HG03571 (cell line): ENCODE results near the gene BAIAP3.
"Not testable (repeated sequence)": the region's sequence is repeated elsewhere in the genome, so short reads cannot be mapped to it uniquely, and the experiment has no call there.

Experiments
- ATAC-seq: cut with Tn5 transposase; IDR thresholded peaks from one replicate; pipeline ENCODE4 v1.9.1; 2021; ENCODE audit not compliant: unreplicated experiment

The BAIAP3 gene, protein sequence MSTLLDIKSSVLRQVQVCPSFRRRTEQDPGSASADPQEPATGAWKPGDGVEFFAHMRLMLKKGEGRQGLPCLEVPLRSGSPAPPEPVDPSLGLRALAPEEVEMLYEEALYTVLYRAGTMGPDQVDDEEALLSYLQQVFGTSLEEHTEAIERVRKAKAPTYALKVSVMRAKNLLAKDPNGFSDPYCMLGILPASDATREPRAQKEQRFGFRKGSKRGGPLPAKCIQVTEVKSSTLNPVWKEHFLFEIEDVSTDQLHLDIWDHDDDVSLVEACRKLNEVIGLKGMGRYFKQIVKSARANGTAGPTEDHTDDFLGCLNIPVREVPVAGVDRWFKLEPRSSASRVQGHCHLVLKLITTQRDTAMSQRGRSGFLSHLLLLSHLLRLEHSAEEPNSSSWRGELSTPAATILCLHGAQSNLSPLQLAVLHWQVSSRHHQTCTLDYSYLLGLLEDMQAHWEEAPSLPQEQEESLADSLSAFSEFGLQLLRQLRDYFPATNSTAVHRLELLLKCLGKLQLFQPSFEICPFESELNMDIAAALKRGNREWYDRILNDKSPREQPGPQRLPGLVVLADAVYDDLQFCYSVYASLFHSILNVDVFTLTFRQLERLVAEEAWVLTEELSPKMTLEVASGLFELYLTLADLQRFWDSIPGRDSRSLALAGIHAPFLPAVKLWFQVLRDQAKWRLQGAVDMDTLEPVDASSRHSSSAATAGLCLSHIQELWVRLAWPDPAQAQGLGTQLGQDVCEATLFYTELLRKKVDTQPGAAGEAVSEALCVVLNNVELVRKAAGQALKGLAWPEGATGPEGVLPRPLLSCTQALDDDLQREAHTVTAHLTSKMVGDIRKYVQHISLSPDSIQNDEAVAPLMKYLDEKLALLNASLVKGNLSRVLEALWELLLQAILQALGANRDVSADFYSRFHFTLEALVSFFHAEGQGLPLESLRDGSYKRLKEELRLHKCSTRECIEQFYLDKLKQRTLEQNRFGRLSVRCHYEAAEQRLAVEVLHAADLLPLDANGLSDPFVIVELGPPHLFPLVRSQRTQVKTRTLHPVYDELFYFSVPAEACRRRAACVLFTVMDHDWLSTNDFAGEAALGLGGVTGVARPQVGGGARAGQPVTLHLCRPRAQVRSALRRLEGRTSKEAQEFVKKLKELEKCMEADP

DNA sequence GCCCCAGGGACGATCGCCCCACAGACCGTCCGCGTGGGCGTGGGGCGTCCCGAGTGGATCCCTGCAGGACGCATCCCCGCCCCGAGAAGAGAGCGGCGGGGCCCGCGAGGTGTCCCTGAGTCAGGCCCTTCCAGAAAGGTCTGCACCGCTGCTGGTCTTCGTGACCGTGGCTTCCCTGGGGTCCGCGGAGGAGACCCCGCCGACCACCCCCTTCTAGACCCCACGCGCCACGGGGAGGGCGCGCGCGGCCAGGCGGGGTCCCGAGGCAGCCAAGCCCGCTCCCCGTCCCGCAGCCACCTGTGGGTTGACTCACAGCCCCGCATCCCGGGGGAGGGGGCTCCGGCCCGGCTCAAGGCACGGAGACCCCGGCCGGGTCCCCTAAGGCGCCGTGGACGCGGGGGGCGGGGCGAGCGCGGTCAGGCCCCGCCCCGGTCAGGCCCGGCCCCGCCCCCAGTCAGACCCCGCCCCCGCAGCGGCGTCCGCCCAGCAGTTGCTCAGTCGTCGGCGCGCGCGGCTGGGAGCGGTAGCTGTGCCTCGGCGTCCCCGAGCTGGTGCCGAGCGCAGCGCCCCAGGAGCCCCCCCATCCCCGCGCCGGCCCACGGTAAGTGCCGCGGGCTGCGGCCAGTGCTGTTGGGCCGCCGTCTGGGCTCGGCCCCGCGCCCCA, at the start of gene BAIAP3:
TSS of gene BAIAP3 (plus strand) at position 497 of the 664 bp plus-strand sequence. CDS start 4,905 bp downstream, outside the sequence.
- no peak for ATAC-seq

DNA sequence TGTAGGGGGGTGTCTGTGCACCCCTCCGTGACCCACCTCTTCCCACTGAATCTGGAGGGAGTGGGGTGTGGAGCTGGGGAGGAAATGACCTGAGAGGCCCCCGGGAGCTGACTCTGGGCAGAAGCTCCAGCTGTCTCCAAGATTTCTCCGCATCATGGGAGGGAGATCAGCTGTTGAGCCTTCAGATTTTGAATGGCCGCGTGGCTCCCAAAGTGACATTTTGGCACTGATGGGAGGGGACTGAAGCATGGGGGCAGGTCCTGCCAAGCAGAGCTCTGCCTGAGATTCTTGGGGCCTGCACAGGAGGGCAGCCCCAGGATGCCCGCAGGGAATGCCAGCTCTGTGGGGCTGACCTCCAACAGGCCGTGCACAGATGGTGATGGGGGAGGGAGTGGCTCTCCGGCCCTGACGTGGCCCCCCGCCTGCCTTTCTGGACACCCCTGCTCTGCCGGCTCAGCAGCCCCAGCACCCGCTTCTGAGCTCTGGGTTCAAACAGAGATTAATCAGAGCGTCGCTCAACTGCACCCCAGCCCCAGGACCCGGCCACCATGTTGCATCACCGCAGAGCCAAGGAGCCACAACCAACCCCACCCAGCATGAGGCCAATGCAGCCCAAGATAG, 49.3 kb upstream of the BAIAP3 start:
- ATAC-seq, result no peak

DNA sequence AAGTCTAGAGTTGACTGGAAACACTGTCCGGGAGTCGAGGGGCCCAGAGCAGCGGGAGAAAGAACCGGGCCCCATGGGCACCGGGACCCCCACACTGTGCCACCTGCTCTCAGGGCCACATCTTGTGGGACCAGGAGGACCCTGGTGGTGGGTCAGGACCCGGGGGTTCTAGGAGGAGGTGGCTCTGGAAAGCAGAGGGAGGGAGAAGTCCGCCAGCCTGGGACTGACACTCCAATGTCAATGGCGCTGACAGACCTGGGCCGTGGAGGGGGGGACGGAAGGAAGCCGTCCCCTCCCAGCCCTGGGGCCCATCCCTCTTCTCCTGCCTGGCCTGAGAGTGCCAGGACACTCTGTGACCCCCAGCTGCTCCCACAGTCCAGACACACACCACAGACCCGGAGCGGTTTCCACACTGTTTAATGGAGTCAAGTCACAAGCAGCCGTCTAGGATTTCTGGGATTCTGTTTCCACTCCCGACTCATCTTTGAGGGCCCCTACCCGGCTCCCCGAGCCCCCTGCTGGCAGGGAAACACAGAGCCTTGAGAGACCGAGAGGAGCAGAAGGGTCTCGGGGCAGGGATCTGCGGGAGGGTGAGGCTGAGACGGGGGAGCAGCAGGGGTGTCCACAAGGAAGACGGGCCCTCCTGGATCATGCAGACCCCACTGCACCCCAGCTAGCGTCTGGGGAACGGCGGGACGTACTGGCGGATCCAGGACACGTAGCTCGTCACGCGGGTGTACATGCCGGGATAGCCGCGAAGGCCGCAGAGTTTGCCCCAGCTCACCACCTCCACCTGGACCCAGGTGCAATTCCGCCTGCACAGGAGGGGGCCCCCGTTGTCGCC, 47.6 kb upstream of the BAIAP3 start:
- ATAC-seq, result no peak

DNA sequence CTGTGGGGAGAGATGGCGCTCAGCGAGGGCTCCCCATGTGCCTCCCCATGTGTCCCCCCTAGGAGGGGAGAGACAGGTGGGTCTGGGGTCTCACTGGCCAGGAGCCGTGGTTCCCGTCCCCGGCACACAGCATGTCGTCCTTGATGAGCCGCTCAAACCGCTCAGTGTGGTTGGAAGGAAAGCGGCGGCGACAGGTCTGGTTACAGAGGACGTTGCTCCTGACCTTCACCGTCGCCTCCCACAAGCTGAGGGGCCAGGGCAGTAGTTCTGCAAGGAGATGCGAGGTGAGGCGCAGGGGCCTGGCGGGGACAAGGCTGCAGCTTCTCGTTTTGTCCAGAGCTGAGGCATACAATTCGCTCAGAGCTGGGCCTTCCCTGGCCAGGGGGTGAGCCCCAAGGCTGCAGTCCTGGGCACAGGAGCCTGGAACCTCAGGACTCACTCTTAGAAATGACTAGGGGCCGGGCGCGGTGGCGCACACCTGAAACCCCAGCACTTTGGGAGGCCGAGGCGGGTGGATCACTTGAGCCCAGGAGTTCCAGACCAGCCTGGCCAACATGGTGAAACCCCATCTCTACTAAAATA, 46.8 kb upstream of the BAIAP3 start:
- ATAC-seq, result no peak

DNA sequence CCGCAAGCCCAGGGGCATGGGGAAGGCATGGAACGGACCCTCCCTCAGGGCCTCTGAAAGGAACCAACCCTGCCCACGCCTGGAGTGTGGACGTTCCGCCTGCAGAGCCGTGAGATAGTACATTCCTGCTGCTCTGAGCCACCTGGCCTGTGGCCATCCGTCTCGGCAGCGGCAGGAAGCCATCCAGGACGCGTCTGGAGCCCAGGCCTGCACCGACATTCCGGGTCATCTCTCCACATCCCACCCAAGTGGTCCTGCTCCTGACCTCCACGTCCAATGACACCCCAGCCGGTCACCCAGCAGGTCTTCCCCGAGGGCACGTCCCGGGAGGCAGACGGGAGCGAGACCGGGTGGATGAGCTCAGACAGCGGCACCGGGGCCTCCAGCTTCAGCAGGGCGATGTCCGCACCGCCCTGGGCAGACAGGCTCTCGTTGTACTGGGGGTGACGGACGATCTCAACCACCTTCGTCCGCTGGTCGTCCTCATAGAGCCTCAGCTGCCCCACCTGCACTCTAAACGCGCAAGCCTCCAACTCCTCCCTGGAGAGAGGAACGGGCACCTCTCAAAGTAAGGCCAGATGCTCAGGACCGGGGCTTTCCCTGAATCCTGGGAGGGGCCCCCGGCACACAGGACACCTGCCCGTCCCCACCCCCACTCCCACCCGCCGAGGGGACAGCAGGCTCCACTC, 45.3 kb upstream of the BAIAP3 start:
- ATAC-seq, result no peak

DNA sequence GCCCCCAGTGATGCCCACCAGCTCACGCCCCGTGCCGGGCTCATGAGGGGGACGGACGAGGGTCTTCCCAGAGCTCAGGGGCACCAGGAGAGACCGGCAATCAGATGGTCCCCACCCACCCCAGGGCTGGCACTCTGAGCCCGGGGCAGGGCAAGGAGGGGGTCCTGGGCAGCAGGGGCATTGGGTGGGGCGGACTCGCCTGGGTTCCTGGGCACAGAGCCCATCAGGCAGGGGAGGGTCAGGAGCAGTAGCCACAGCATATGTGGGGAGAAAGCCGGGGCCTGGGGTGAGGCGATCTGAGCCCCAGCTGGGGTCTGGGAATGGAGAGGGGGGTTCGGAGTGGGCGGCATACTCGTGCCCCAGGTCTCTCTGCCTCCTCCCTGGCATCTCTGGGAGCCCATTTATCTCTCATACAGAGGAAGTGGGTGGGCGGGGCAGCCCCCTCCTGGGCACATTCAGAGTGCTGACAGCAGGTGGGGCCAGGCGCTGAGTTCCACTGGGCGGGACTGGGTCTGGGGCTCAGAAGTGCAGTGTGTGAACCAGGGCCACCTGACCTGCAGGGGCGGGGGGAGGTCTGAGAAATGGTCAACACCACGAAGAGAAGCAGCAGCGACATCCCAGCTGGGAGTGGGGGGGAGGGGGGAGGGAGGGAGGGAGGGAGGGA, 44.5 kb upstream of the BAIAP3 start:
- ATAC-seq, result no peak

DNA sequence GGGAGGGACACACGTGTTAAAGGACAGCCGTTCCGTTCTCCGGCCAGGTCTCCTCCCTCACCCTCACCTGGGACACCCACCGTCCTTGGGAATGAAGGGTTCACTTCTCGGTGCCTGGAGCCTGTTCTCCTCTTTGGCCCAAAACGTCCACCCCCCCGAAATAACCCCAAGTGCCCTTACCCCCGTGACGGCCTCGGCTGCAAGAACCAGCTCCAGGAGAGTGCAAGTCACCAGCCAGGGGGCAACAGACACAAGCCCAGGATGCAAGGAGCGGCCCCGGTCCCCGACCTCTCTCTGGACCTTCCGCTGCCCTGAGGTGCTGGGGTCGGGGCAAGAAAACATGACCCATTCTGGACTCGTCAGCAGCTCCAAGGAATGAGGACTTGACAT, 44.0 kb upstream of the BAIAP3 start:
- ATAC-seq, result no peak

DNA sequence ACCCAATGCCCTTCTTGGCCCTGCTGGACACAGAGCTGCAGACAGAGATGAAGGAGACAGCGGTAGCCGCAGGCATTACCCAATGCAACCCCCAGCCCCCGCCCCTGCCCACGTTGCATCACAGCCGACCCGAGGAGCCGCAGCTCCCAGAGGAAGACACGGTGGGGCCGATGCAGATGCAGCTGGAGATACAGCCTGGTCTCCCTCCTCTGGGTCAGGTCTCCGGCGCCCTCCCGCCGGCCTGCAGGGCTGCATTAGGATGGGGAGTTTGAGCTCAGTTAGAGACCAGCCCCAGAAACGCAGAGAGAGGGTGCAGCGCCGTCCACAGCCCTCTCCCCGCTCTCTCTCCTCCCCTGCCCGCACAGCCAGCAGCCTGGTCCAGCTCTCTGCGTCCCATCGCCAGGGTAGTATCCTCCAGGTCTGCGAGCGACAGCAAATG, 43.4 kb upstream of the BAIAP3 start:
- ATAC-seq, result no peak

DNA sequence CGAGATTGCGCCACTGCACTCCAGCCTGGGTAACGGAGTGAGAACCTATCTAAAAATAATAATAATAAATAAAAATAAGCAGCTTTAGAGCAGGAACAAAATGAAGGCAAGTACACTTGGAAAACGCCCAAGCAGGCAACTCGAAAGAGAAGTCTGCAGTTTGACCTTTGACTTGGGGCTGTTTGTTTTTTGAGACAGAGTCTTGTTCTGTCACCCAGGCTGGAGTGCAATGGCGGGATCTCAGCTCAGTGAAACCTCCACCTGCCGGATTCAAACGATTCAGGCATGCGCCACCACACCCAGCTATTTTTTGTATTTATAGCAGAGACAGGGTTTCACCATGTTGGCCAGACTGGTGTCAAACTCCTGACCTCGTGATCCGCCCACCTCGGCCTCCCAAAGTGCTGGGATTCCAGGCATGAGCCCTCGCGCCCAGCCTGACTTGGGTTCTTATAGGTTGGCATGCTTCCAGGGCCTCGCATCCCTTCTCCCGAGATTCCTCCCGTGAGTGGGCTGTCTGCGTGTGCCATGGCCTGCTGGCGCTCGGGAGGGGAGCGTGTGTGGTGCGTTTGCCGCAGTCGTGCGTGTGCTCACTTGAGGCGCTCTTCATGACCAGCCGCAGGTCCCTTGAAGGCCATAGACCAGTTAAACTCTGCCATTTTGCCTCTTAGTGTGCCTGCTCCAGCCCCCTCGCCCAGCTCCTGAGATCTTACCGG, 42.4 kb upstream of the BAIAP3 start:
- no peak for ATAC-seq

DNA sequence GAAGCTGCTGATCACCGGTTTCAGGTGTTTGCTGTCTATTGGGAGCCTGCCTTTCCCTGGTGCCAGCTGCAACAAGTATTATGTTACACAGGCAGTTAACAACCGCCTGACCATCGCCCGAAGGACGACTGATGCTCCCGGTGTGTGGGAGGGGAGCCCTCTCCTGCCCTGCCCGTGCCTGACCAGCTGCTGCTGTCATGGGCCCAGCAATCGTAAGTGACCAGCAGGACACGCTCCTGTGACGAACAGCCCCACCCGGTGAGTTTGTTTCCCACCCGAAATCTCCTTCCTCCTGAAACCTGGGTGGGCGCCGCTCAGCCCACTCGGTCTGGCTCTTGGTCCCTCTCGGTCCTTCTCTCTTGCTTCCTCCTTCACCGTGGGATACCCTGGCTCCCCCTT, 41.9 kb upstream of the BAIAP3 start:
- no peak for ATAC-seq

DNA sequence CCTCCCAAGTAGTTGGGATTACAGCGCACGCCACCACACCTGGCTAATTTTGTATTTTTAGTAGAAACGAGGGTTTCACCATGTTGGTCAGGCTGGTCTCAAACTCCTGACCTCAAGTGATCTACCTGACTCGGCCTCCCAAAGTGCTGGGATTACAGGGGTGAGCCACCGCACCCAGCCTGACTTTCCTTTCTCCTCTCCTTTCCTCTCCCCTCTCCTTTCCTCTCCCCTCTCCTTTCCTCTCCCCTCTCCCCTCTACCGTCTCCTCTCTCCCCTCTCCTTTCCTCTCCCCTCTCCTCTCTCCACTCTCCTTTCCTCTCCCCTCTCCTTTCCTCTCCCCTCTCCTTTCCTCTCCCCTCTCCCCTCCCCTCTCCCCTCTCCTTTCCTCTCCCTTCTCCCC, 41.2 kb upstream of the BAIAP3 start:
- not testable (repeated sequence) for ATAC-seq

DNA sequence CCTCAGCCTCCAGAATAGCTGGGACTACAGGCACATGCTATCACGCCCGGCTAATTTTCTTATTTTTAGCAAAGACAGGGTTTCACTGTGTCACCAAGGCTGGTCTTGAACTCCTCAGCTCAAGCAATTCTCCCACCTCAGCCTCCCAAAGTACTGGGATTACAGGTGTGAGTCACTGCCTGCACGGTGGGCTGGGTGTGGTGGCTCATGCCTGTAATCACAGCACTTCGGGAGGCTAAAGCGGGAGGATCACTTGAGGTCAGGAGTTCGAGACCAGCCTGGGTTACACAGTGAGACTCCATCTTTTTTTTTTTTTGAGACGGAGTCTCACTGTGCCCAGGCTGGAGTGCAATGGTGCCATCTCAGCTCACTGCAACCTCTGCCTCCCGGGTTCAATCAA, 40.6 kb upstream of the BAIAP3 start:
- ATAC-seq, result not testable (repeated sequence)

DNA sequence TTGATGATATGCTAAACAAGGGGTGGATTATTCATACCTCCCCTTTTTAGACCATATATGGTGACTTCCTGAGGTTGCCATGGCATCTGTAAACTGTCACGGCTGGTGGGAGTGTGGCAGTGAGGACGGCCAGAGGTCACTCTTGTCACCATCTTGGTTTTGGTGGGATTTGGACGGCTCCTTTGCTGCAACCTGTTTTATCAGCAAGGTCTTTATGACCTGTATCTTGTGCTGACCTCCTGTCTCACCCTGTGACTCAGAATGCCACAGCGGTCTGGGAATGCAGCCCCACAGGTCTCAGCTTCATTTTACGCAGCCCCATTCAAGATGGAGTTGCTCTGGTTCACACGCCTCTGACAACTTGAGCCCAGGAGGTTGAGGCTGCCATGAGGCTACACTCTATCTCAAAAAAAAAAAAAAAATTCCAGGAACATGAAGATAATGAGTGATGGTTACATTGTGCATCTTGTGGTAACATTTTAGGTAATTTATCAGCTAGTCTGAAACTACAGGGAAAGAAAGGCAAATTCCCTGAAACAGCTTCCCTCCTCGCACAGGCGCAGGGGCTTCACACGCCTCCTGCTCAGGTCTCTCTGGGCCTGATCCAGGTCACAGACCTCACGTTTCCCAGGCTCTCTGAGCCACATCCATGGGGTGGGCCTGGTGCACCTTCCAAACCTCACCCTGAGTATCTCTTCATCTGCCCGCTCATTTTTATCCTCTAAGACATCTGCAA, 39.4 kb upstream of the BAIAP3 start:
- no peak for ATAC-seq

DNA sequence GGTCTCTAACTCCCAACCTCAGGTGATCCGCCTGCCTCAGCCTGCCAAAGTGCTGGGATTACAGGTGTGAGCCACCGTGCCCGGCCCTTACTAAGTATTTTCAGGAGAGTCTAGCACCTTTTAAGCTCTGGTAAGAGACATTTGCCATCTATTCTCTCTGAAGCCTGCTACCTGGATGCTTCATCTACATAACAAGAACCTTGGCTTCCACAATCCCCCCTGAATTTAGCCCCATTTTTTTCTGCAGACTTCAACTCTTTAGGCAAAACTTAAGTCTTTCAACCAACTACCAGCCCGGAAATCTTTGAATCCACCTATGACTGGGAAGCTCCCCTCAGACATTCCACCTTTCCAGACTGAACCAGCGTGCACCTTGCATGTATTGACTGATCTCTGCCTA, 38.0 kb upstream of the BAIAP3 start:
- ATAC-seq, result no peak

DNA sequence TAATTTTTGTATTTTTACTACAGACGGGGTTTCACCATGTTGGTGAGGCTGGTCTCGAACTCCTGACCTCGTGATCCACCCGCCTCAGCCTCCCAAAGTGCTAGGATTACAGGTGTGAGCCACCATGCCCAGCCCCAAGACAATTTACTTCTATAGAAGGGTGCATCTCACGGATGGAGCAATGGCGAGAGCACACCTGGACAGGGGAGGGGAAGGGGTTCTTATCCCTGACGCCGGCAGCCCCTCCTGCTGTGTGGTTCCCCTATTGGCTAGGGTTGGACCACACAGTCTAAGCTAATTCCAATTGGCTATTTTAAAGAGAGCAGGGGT, 36.8 kb upstream of the BAIAP3 start:
- not testable (repeated sequence) for ATAC-seq

DNA sequence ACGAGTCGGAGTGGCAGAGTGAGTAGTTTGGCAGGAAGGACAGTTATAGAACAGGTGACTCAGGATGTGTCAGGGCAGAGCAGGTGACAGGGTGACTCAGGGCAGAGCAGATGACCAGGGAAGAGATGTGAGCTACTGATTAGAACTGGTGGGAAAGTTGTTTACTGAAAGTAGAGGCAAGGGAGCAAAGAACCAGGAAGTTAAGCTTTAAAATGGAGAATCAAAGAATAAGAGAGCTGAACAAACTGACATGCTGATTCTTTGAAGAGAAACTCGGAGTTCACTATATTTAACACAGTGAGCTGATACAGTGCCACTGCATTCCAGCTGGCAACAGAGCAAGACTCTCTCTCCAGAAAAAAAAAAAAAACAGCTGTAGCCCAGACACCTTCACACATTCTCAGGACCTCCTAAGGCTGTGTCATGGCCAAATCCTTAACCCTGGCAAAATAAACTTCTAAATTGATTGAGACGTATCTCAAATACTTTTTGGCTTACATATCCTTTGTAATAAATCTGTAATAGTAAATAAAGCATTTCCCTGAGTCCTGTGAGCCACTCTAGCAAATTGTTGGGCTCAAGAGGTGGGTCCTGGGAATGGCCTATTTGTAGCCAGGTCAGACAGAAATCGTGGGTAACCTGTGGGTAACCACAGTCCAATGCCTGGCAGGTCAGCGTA, 36.3 kb upstream of the BAIAP3 start:
- ATAC-seq, result no peak
